Endothelial cell of umbilical vein (primary cell): ENCODE measurements around the gene EIF3B.

ENCODE experiments used
- EZH2 ChIP-seq: IDR thresholded peaks from 2 replicates; pipeline ENCODE4 v1.6.1; 2012; ENCODE audit warnings: borderline replicate concordance, low read depth, mild to moderate bottlenecking, moderate library complexity, low read length, inconsistent platforms; ENCODE audit not compliant: severe bottlenecking
- FOS ChIP-seq: IDR thresholded peaks from 2 replicates; pipeline ENCODE4 v1.6.1; 2011; ENCODE audit warnings: mild to moderate bottlenecking, low read length, moderate library complexity, borderline replicate concordance; ENCODE audit not compliant: insufficient read depth
- GATA2 ChIP-seq: IDR thresholded peaks from 2 replicates; pipeline ENCODE4 v1.7.0; 2011; ENCODE audit warnings: low read depth, mild to moderate bottlenecking, moderate library complexity, mixed read lengths, low read length; ENCODE audit not compliant: insufficient read length, insufficient read depth
- JUN ChIP-seq: IDR thresholded peaks from 2 replicates; pipeline ENCODE4 v1.6.1; 2011; ENCODE audit warnings: borderline replicate concordance, low read depth; ENCODE audit not compliant: insufficient read length, insufficient read depth
- MYC ChIP-seq: IDR thresholded peaks from one replicate; pipeline ENCODE4 v1.6.1; 2011; ENCODE audit warnings: mild to moderate bottlenecking, low read depth, low read length
- POLR2A ChIP-seq: IDR thresholded peaks from 2 replicates; pipeline ENCODE4 v1.6.1; 2012; ENCODE audit warnings: low read depth, mild to moderate bottlenecking, control low read depth, low read length
- POLR2AphosphoS5 ChIP-seq: IDR thresholded peaks from 2 replicates; pipeline ENCODE4 v1.6.1; 2012; ENCODE audit warnings: low read depth, mild to moderate bottlenecking, control low read depth, low read length, moderate library complexity; ENCODE audit not compliant: insufficient read depth
- TF ChIP-seq, protein P1 (sequence below), 2 donors: IDR thresholded peaks; 1 replicate in 1 of 2; 2 replicates in 1 of 2; pipeline ENCODE4 v1.5.1; 2011; ENCODE audit warnings: low read length in 2 of 2, mild to moderate bottlenecking in 2 of 2, moderate library complexity in 2 of 2, control low read depth in 1 of 2, inconsistent platforms in 1 of 2, low read depth in 1 of 2; ENCODE audit not compliant: insufficient read depth in 1 of 2; ENCODE audit errors: extremely low read depth in 1 of 2
- TF ChIP-seq, protein P2 (sequence below): IDR thresholded peaks from 2 replicates; pipeline ENCODE4 v1.6.1; 2011; ENCODE audit not compliant: insufficient read depth, insufficient read length

DNA sequence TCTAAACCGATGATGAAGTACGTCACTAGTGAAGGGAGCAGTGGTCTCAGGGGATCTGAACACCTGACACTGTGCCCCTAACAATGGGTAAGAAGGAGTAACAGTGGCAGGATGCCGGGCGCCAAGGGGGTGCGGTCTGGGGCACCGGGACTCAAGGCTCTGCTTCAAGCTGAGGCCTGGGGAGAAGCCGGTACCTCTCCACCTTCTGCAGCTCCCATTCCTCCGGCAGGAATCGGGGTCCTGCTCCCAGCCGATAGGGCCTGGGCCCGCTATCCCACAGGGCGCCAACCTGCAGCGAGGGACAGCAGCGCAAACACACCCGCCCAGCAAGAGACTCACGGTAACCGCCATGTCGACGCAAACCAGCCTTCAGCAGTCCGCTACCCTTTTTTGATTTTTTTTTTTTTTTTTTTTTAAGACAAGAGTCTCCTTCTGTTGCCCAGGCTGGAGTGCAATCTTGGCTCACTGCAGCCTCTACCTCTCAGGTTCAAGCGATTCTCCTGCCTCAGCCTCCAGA lies 40.0 kb downstream of the EIF3B start:
- TF ChIP-seq, protein P1, sequence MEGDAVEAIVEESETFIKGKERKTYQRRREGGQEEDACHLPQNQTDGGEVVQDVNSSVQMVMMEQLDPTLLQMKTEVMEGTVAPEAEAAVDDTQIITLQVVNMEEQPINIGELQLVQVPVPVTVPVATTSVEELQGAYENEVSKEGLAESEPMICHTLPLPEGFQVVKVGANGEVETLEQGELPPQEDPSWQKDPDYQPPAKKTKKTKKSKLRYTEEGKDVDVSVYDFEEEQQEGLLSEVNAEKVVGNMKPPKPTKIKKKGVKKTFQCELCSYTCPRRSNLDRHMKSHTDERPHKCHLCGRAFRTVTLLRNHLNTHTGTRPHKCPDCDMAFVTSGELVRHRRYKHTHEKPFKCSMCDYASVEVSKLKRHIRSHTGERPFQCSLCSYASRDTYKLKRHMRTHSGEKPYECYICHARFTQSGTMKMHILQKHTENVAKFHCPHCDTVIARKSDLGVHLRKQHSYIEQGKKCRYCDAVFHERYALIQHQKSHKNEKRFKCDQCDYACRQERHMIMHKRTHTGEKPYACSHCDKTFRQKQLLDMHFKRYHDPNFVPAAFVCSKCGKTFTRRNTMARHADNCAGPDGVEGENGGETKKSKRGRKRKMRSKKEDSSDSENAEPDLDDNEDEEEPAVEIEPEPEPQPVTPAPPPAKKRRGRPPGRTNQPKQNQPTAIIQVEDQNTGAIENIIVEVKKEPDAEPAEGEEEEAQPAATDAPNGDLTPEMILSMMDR (IDR thresholded peaks at IDR 0.05; ENCODE audit: extremely low read depth in 1 of 2, insufficient read depth in 1 of 2, low read depth in 1 of 2, low read length in 2 of 2) = no peak
- TF ChIP-seq, protein P2, sequence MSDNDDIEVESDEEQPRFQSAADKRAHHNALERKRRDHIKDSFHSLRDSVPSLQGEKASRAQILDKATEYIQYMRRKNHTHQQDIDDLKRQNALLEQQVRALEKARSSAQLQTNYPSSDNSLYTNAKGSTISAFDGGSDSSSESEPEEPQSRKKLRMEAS = no peak
- TF ChIP-seq POLR2AphosphoS5 = no peak
- no peak for TF ChIP-seq POLR2A
- TF ChIP-seq JUN = no peak
- no peak for TF ChIP-seq GATA2
- TF ChIP-seq MYC = no peak
- no peak for TF ChIP-seq EZH2
- TF ChIP-seq FOS = no peak
